Psoas muscle (tissue), 8 donors: ENCODE data around the gene MYPOP. TPM values are rescaled to one million over a fixed set of nuclear protein-coding genes. Genes with fewer than 3 reads are reported as not detected.
A peak's percentile ranks its signal among the peaks of the same experiment; 100 is the strongest.

Source experiments
- ATAC-seq, 4 donors: fragments of 200-7000 bp; cut with Tn5 transposase; one replicate each; pipeline ENCODE4 v1.9.1; 2020; ENCODE audit warnings: moderate library complexity in 3 of 4, mild to moderate bottlenecking in 2 of 4
- DNase-seq, 2 donors: peaks; one replicate each; pipeline ENCODE4 v3.0.0-alpha.2; 2020
- H3K27ac ChIP-seq: fragments of 200-600 bp; one replicate; pipeline ENCODE4 v1.8.0; 2022
- H3K27me3 ChIP-seq, 3 donors: fragments of 200-600 bp in 1 of 3; one replicate each; pipeline versions ENCODE4 v1.6.1 to v1.8.0; 2013 to 2022; ENCODE audit warnings: low read length in 2 of 3, mild to moderate bottlenecking in 2 of 3, moderate library complexity in 1 of 3; ENCODE audit not compliant: insufficient read depth in 3 of 3
- H3K36me3 ChIP-seq, 2 donors: fragments of 200-600 bp in 1 of 2; one replicate each; pipeline versions ENCODE4 v1.6.1 to v1.8.0; 2013 to 2022; ENCODE audit warnings: low read depth in 1 of 2, mild to moderate bottlenecking in 1 of 2, moderate library complexity in 1 of 2; ENCODE audit not compliant: insufficient read depth in 1 of 2
- H3K4me1 ChIP-seq: fragments of 200-600 bp; one replicate; pipeline ENCODE4 v1.8.0; 2022
- H3K4me3 ChIP-seq: fragments of 200-600 bp; one replicate; pipeline ENCODE4 v1.8.0; 2022; ENCODE audit warnings: mild to moderate bottlenecking
- H3K9me3 ChIP-seq: fragments of 200-600 bp; one replicate; pipeline ENCODE4 v1.8.0; 2022
- CTCF ChIP-seq: fragments of 200-600 bp; IDR thresholded peaks from one replicate; pipeline ENCODE4 v1.8.0; 2022; ENCODE audit warnings: antibody characterized with exemption
- WGBS, 3 donors: extraction: QIAGEN DNeasy Blood & Tissue Kit; methylation state at CpG; one replicate each; pipeline versions ENCODE4 v1.1.6 to v1.1.7; 2013; 5-methylcytosine and 5-hydroxymethylcytosine counted together
- intact Hi-C, 2 donors: fragments of 100-400 bp; cut with DNase I; formaldehyde crosslinking; loops; one replicate each; pipeline versions ENCODE4 v1.11.0 to v1.14.2; 2022
- polyA plus RNA-seq, 3 donors: library from polyadenylated mRNA; stranded (reverse); fragments of 200-250 nt; gene quantifications; one replicate each; pipeline ENCODE4 v1.2.3, GENCODE V29; 2013
- total RNA-seq, 4 donors: library from RNA; stranded (reverse); fragmentation: NEBNext Ultra II Directional in 2 of 4; extraction: Animal tissue kit (Norgen Biotek cat#: 25700) in 2 of 4; gene quantifications; one replicate each; pipeline versions ENCODE4 v1.2.1 to v1.2.4, GENCODE V29; 2021 to 2023
- donor health status: healthy with polysubstance abuse.
- donor health status: DM: no; HTN: no; CAD: no; lungs with moderate emphysema.
- donor health status: Bipolar disorder and iron deficiency.
- donor health status: healthy.
- donor health status: DM: yes; HTN: yes; CAD: no.
- donor health status: DM: no; HTN: no; CAD: no.
- donor health status: DM: no; HTN: no; CAD: no.
- donor health status: DM: yes; HTN: yes; CAD: no.

Gene MYPOP
- total and polyA plus RNA-seq, 7 donors: 10.6 to 20.7 (median 13.0) TPM

GRCh38 chr19:45890877-45891276 lies 11.5 kb downstream of the MYPOP start:
- Histone ChIP-seq H3K4me1 (no peaks in the 10 kb centered on the region), H3K9me3 (no peaks in the 10 kb centered on the region), H3K27me3 (no peaks in the 10 kb centered on the region), H3K27ac (no peak overlapping the region), H3K36me3 (peaks cover 2 to 36% of the 10 kb centered on the region in 2 donors), H3K4me3 (no peak overlapping the region)
- intact Hi-C loops: no loop called here
- ATAC-seq (no peak), DNase-seq (no peak)
- no peak for TF ChIP-seq CTCF
- 84 to 87% (median 87%) methylated on average over 10 to 17 of the region's 17 CpGs for WGBS, 3 donors

DNA sequence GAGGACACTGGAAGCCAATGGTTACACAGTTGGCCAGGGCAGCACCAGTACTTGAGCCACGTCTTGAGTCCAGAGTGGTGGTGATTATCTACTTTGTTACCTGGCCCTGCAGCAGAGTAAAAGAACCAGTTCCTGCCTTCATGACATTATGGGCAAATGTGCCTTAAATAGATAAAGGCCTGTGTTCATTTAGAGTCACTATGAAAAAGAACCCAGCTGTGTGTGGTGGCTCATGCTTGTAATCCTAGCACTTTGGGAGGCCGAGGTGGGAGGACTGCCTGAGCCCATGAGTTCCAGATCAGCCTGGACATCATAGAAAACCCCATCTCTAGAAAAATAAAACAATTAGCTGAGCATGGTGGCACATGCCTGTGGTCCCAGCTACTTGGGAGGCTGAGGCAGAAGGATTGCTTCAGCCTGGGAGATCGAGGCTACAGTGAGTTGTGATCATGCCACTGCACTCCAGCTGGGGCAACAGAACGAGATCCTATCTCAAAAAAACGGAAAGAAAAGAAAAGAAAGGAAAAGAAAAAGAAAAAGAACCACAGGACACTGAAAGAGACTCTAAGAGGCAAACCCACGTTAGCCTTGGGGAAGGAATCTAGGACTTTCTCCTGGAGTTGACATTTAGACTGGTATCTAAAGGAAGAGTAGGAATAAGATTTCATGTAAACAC lies 13.1 kb downstream of the MYPOP start:
- Histone ChIP-seq H3K9me3 (no peaks in the 10 kb centered on the region), H3K36me3 (peaks cover under 1 to 25% of the 10 kb centered on the region in 2 donors), H3K27ac (no peak overlapping the region), H3K4me3 (no peak overlapping the region), H3K4me1 (peaks cover 8% of the 10 kb centered on the region), H3K27me3 (no peaks in the 10 kb centered on the region)
- 62 to 76% (median 68%) methylated on average over 6 of the region's 6 CpGs for WGBS, 3 donors
- TF ChIP-seq CTCF: no peak
- no peak for DNase-seq
- intact Hi-C loops: loop anchor here in 1 of 2 donors (5.0 kb wide), 1 partner anchor 108 kb away; the partner anchor contains the start of gene CCDC61
- ATAC-seq: no peak

DNA sequence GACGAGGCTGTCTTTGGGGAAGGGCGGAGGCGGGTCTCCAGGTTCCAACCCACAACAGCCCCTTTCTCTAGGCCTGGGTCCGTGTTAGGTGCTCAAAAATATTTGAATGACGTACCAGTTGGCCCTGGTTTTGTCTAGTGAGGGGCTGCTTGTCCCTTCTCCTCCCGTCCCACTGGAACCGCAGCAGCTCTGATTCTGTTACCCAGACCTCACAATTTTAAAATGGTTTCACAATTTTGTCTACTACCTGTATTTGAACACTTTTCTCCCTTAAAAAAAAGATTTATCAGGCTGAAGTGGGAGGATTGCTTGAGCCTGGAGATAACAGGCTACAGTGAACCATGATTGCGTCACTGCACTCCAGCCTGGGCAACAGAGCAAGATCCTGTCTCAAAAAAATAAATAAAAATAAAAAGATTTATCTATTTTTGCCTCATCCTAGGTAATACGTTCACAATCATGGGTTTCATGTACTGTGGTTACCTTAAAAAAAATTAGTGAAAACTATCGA lies 15.2 kb downstream of the MYPOP start:
- ATAC-seq (peak in 1 of 4 donors; percentile 0), DNase-seq (no peak)
- intact Hi-C loops: loop anchor here in 1 of 2 donors (5.0 kb wide), 1 partner anchor 110 kb away; the partner anchor contains the start of gene CCDC61
- Histone ChIP-seq H3K36me3 (peaks cover 0 to 30% of the 10 kb centered on the region in 2 donors), H3K27me3 (no peaks in the 10 kb centered on the region), H3K9me3 (no peaks in the 10 kb centered on the region), H3K4me1 (peaks cover 29% of the 10 kb centered on the region), H3K27ac (peak overlapping the region; percentile 86), H3K4me3 (peak overlapping the region; percentile 87)
- no peak for TF ChIP-seq CTCF
- WGBS, 3 donors: 35 to 41% (median 40%) methylated on average over 10 of the region's 10 CpGs

GRCh38 chr19:45886427-45887199 lies 15.8 kb downstream of the MYPOP start:
- Histone ChIP-seq H3K27ac (peak overlapping the region; percentile 86), H3K27me3 (no peaks in the 10 kb centered on the region), H3K36me3 (peaks cover 0 to 25% of the 10 kb centered on the region in 2 donors), H3K4me1 (peaks cover 29% of the 10 kb centered on the region), H3K4me3 (peak overlapping the region; percentile 87), H3K9me3 (no peaks in the 10 kb centered on the region)
- intact Hi-C loops: loop anchor here in 1 of 2 donors (5.0 kb wide), 1 partner anchor 111 kb away; the partner anchor contains the start of gene CCDC61
- 0 to 2% (median 1%) methylated on average over 31 to 32 of the region's 32 CpGs for WGBS, 3 donors
- peak; percentile 89 to 94 (median 90) for ATAC-seq
- DNase-seq: peak; percentile 89 to 94
- no peak for TF ChIP-seq CTCF
